Neural cell (in vitro differentiated cells): Measurements from ENCODE around the gene DAD1. TPM values are rescaled to one million over a fixed set of nuclear protein-coding genes. Genes with fewer than 3 reads are reported as not detected.

Experiments used
- H2AFZ ChIP-seq: fragments of 200-600, 300-800 bp; sonication (generic), shearing (Covaris generic); 2 replicates; pipeline ENCODE4 v1.6.0; 2014; ENCODE audit warnings: low read depth, mild to moderate bottlenecking, antibody characterized with exemption, low read length, moderate library complexity
- H3F3A ChIP-seq: fragments of 200-600 bp; shearing (Covaris generic); 2 replicates; pipeline ENCODE4 v1.6.1; 2016; ENCODE audit warnings: mild to moderate bottlenecking, moderate library complexity, mixed read lengths, antibody characterized with exemption, low read length; ENCODE audit not compliant: insufficient read depth, poor library complexity, severe bottlenecking
- H3K27ac ChIP-seq: fragments of 200-600, 300-800 bp; sonication (generic), shearing (Covaris generic); 2 replicates; pipeline ENCODE4 v1.5.1; 2014; ENCODE audit warnings: mild to moderate bottlenecking, low read length, moderate library complexity
- H3K27me3 ChIP-seq: fragments of 300-800, 200-600 bp; sonication (generic), shearing (Covaris generic); 2 replicates; pipeline ENCODE4 v1.6.0; 2014; ENCODE audit warnings: mild to moderate bottlenecking, low read depth, low read length, moderate library complexity; ENCODE audit not compliant: insufficient read depth
- H3K36me3 ChIP-seq: fragments of 300-800, 200-600 bp; sonication (generic), shearing (Covaris generic); 2 replicates; pipeline ENCODE4 v1.5.1; 2014; ENCODE audit warnings: mild to moderate bottlenecking, antibody characterized with exemption, low read length, moderate library complexity; ENCODE audit not compliant: insufficient read depth
- H3K4me2 ChIP-seq: fragments of 300-800, 200-600 bp; sonication (generic), shearing (Covaris generic); 2 replicates; pipeline ENCODE4 v1.6.0; 2014; ENCODE audit warnings: mild to moderate bottlenecking, low read length
- H3K4me3 ChIP-seq: fragments of 300-800, 200-600 bp; sonication (generic), shearing (Covaris generic); 2 replicates; pipeline ENCODE4 v1.5.1; 2014; ENCODE audit warnings: mild to moderate bottlenecking, low read length, moderate library complexity
- H3K79me2 ChIP-seq: fragments of 200-600 bp; shearing (Covaris generic); replicated peaks from 2 replicates; pipeline ENCODE4 v1.6.0; 2014; ENCODE audit warnings: mild to moderate bottlenecking, low read length, moderate library complexity; ENCODE audit not compliant: insufficient read depth
- H3K9ac ChIP-seq: fragments of 300-800, 200-600 bp; sonication (generic), shearing (Covaris generic); 2 replicates; pipeline ENCODE4 v1.6.1; 2016; ENCODE audit warnings: mild to moderate bottlenecking, low read length, mixed read lengths
- H3K9me2 ChIP-seq: fragments of 200-600 bp; shearing (Covaris generic); 2 replicates; pipeline ENCODE4 v1.6.1; 2016; ENCODE audit warnings: mild to moderate bottlenecking, low read length, mixed read lengths; ENCODE audit not compliant: insufficient read depth
- H3K9me3 ChIP-seq: fragments of 200-600, 300-800 bp; sonication (generic), shearing (Covaris generic); 2 replicates; pipeline ENCODE4 v1.6.1; 2016; ENCODE audit warnings: mild to moderate bottlenecking, mixed run types, low read length, moderate library complexity, mixed read lengths
- H4K20me1 ChIP-seq: fragments of 200-600 bp; shearing (Covaris generic); 2 replicates; pipeline ENCODE4 v1.6.1; 2016; ENCODE audit warnings: mild to moderate bottlenecking, mixed run types; ENCODE audit not compliant: insufficient read depth
- CTCF ChIP-seq: fragments of 450-650 bp; IDR thresholded peaks from 2 replicates; pipeline ENCODE4 v1.5.1; 2014; ENCODE audit warnings: antibody characterized with exemption, mild to moderate bottlenecking, moderate library complexity; ENCODE audit not compliant: poor library complexity, severe bottlenecking
- EP300 ChIP-seq: fragments of 450-650 bp; conservative IDR thresholded peaks from 2 replicates; pipeline ENCODE4 v1.6.1; 2014; ENCODE audit warnings: antibody characterized with exemption, mild to moderate bottlenecking, moderate library complexity; ENCODE audit not compliant: poor library complexity, severe bottlenecking
- EZH2 ChIP-seq: fragments of 200-600, 300-800 bp; shearing (Covaris generic), sonication (generic); IDR thresholded peaks from 2 replicates; pipeline ENCODE4 v1.6.1; 2014; ENCODE audit warnings: antibody characterized with exemption, low read length, borderline replicate concordance, mild to moderate bottlenecking; ENCODE audit not compliant: insufficient read depth, poor library complexity, severe bottlenecking
- MXI1 ChIP-seq: fragments of 450-650 bp; conservative IDR thresholded peaks from 2 replicates; pipeline ENCODE4 v1.6.1; 2014; ENCODE audit warnings: antibody characterized with exemption, mild to moderate bottlenecking; ENCODE audit not compliant: poor library complexity, severe bottlenecking
- POLR2AphosphoS5 ChIP-seq: IDR thresholded peaks from 2 replicates; pipeline ENCODE4 v1.6.1; 2012
- RAD21 ChIP-seq: fragments of 450-650 bp; conservative IDR thresholded peaks from 2 replicates; pipeline ENCODE4 v1.6.1; 2014; ENCODE audit warnings: antibody characterized with exemption, mild to moderate bottlenecking, moderate library complexity
- SMC3 ChIP-seq: fragments of 450-650 bp; conservative IDR thresholded peaks from 2 replicates; pipeline ENCODE4 v1.6.1; 2014; ENCODE audit warnings: antibody characterized with exemption, mild to moderate bottlenecking, moderate library complexity; ENCODE audit not compliant: poor library complexity
- TAF1 ChIP-seq: IDR thresholded peaks from 2 replicates; pipeline ENCODE4 v1.6.1; 2012; ENCODE audit warnings: low read depth
- polyA plus RNA-seq: library from polyadenylated mRNA; depleted of rRNA; stranded (reverse); fragments of >200 nt; gene quantifications from 2 replicates; pipeline ENCODE4 v1.2.3, GENCODE V29; 2014
- TF ChIP-seq, protein P1 (sequence below): IDR thresholded peaks from 2 replicates; pipeline ENCODE4 v1.6.1; 2012; ENCODE audit warnings: borderline replicate concordance

Gene DAD1
- polyA plus RNA-seq, 1 donor from 2014 or later: 369 TPM

DNA sequence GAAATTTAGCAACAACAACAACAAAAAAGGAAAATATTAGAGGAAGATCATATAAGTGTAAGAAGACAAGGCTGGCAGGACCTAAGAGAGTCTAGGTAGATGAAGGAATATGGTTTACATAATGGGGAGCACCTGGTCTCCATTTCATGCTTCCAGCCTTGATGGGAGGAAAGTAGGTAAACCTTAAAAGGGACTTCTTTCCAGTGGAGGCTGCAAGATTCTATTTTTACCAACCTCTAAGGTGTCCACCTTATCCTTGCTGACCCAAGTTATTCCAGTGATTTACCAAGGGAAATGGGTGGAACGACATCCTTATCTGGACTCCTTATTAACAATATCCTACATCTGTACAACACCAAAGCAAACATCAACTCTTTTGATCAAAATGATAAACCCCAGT, 30.0 kb downstream of the DAD1 start:
- no peaks in the 10 kb centered on the region for H3F3A ChIP-seq
- no peaks in the 10 kb centered on the region for H3K9me2 ChIP-seq
- no peaks in the 10 kb centered on the region for H4K20me1 ChIP-seq
- TF ChIP-seq RAD21 (no peak), POLR2AphosphoS5 (no peak), MXI1 (no peak), TAF1 (no peak), EZH2 (no peak), SMC3 (no peak), CTCF (no peak), EP300 (no peak)
- TF ChIP-seq, protein P1, sequence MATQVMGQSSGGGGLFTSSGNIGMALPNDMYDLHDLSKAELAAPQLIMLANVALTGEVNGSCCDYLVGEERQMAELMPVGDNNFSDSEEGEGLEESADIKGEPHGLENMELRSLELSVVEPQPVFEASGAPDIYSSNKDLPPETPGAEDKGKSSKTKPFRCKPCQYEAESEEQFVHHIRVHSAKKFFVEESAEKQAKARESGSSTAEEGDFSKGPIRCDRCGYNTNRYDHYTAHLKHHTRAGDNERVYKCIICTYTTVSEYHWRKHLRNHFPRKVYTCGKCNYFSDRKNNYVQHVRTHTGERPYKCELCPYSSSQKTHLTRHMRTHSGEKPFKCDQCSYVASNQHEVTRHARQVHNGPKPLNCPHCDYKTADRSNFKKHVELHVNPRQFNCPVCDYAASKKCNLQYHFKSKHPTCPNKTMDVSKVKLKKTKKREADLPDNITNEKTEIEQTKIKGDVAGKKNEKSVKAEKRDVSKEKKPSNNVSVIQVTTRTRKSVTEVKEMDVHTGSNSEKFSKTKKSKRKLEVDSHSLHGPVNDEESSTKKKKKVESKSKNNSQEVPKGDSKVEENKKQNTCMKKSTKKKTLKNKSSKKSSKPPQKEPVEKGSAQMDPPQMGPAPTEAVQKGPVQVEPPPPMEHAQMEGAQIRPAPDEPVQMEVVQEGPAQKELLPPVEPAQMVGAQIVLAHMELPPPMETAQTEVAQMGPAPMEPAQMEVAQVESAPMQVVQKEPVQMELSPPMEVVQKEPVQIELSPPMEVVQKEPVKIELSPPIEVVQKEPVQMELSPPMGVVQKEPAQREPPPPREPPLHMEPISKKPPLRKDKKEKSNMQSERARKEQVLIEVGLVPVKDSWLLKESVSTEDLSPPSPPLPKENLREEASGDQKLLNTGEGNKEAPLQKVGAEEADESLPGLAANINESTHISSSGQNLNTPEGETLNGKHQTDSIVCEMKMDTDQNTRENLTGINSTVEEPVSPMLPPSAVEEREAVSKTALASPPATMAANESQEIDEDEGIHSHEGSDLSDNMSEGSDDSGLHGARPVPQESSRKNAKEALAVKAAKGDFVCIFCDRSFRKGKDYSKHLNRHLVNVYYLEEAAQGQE: no peak
- H3K4me3 ChIP-seq: no peak overlapping the region
- no peak overlapping the region for H3K9ac ChIP-seq
- H3K36me3 ChIP-seq: no peaks in the 10 kb centered on the region
- no peak overlapping the region for H3K27ac ChIP-seq
- H3K4me2 ChIP-seq: no peak overlapping the region
- no peaks in the 10 kb centered on the region for H3K9me3 ChIP-seq
- H2AFZ ChIP-seq: no peak overlapping the region
- H3K79me2 ChIP-seq: no peaks in the 10 kb centered on the region
- no peaks in the 10 kb centered on the region for H3K27me3 ChIP-seq

DNA sequence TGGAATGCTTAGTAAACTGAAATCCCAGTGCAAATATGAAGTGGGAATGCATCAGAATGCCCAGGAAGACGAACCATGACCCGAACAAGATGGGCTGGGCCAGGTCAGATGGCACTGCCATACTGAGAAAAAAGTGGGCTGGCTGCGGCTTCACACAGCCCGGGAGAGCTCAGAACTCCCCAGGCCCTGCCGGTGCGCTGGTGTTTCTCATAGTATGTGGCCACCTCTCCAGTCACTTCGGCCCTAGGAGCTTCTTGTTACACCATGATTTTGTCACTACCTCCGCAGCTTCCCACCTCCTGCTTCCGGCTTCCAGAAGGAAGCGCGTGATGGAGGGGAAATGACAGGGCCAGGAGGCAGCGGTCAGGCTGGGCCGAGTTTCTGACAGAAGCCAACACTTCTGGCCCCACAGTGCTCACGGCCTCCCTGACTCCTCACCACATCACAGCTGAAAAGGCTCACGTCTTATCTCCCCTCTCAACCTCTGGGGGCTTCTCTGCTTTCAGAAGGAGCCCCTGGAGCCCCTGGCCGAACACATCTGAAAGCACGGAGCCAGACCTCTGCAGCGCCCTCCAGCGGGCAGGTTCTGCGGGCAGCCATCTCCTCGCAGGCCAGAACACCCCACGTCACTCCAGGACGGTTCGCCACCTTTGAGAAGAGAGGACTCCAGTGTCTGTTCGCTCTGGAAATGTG, 30.7 kb downstream of the DAD1 start:
- H3K9me2 ChIP-seq: no peaks in the 10 kb centered on the region
- H3K27ac ChIP-seq: no peak overlapping the region
- H3K4me2 ChIP-seq: no peak overlapping the region
- no peaks in the 10 kb centered on the region for H3K79me2 ChIP-seq
- no peaks in the 10 kb centered on the region for H3K27me3 ChIP-seq
- no peaks in the 10 kb centered on the region for H3F3A ChIP-seq
- no peaks in the 10 kb centered on the region for H3K9me3 ChIP-seq
- H2AFZ ChIP-seq: no peak overlapping the region
- no peaks in the 10 kb centered on the region for H4K20me1 ChIP-seq
- H3K9ac ChIP-seq: peak overlapping the region; percentile 13
- TF ChIP-seq EP300: no peak
- TF ChIP-seq EZH2: no peak
- TF ChIP-seq CTCF: no peak
- no peak for TF ChIP-seq TAF1
- no peak for TF ChIP-seq SMC3
- TF ChIP-seq MXI1: no peak
- TF ChIP-seq, protein P1: no peak
- no peak for TF ChIP-seq RAD21
- no peak for TF ChIP-seq POLR2AphosphoS5
- H3K36me3 ChIP-seq: no peaks in the 10 kb centered on the region
- no peak overlapping the region for H3K4me3 ChIP-seq
